GM12874 (cell line): ENCODE results near the gene KIRREL1.

Experiments used
- CTCF ChIP-seq: IDR thresholded peaks from 2 replicates; pipeline ENCODE4 v1.5.1; 2011; ENCODE audit warnings: low read depth, mild to moderate bottlenecking, control low read depth, low read length, moderate library complexity; ENCODE audit not compliant: insufficient read depth

KIRREL1 gene

DNA sequence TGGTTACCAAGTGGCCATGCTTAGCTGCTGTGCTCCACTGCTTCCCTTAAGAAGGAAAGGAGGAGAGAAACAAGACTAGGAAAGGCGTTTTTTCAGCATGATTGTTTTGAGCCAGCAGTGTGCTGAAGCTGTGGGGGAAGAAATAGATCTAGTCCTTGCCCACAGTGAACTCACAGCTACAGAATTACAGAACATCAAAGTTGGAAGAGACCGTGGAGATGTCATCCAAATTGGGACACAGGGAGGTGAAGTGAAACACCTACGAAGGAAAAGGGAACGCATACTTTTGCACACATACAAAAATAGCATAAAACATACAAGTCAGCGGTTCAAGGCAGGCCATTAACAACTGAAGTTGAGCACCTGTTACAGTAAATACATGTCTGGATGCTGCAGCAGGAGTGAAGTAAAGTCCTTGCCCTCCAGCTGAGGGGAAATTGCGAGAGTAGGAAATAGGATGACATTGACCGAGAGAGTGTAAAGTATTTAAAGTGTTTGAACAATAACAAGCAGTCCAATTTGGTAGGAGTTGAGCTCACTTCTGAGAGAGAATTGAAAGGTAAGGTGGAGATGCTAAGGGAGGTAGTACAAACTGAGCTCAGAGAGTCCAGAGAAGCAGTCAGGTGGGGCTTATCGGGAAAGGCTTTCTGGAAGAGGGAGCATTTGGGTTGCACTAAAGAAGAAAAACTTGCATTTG lies 55.1 kb downstream of the KIRREL1 start:
- no peak for TF ChIP-seq CTCF

DNA sequence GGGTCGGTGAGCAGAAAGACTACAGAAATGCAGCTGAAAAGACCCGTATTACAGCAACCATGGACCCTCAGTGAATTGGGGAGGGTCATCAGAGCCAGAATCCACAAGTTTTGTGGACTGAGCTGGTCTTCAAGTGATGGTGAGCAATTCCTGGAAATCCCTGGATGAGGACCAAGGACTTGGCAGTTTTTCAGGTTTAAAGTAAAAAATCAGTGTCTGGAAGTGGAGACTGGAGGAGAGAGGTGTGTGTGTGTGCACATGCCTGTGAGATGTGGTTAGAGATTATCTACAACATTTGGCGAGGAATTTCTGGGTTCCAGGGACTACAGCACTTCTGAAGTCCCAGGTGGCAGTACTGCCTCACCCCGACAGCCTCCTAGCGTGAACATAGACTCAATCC lies 56.4 kb downstream of the KIRREL1 start:
- no peak for TF ChIP-seq CTCF

- no peak for TF ChIP-seq CTCF
Observed at GRCh38 chr1:158053276-158053675, 59.8 kb downstream of the KIRREL1 start.

DNA sequence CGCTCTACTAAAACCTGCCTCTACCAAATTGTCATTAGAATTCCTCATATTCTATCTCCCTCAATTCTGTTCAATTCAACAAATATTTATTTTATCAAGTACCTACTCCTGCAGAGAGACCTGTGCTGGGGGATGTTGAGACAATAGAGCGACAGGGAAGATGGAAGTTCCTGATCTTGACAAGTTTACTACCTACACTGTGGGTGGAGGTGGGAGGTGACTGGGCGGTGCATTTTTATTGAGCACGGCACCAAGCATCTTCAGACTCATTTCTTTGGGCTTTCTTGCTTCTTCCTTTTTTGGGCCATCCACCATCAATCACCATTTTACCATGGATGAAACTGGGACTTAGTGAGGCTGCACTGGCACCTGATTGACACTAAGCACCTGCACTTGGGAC lies 61.3 kb downstream of the KIRREL1 start:
- TF ChIP-seq CTCF = no peak

GRCh38 chr1:158055854-158056253 lies 62.4 kb downstream of the KIRREL1 start:
- TF ChIP-seq CTCF = no peak

DNA sequence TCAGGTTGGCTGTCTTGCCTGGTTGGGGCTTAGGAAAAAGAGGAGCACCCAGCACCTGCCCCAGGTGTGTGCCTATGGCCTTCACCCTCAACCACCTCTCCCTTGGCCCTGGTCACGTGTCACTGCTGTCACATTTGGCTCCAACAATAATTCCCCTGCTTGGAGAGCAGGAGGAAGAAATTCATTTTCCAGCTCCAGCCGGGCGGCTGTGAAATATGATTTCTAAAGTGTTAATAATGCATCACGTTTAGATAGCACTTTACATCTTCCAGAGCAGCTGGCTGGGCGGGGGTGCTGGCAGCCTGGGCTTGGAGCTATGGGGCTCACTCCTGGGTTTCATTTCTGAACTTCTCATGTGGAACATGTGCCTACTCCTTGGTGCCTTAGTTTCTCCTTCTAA lies 63.1 kb downstream of the KIRREL1 start:
- no peak for TF ChIP-seq CTCF

DNA sequence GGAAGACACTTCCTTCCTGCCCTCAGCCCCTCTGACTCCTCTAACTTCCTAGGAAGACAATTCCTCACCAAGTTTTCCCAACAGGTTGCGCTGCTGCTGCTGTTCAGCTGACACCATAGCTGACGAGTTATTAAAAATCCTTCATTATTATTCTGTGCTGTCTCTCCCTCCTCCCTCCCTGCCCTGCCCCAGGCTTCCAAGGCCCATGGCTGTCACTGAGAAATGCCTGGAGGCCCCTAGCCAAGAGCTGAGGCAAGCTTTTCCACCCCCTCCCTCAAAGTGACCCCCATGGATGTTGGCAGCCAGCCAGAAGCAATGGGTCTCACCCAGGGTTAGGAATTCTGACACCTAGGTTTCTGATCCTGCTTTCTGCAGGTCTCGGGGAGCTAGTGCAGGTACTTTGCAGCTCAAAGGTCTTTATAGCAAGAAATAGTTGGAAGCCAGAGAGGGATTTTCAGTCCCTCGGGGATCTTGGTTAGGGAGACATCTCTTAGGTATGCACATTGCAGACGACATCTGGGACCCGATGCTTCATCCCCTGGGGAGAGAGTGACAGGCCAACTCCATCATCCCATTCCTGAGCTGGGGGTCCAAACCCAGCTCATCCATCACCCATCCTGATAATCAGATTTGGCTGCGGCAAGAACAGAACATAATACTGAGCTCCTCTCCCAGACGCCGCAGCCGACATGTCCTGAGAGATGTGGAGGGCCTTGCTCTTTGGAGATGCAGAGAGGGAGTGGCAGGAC lies 65.0 kb downstream of the KIRREL1 start:
- TF ChIP-seq CTCF = no peak
